Suprapubic skin (tissue), 4 donors: ENCODE measurements around the gene CTNNA2.

Experiments
- POLR2A ChIP-seq, 2 donors: fragments of 450-650 bp; IDR thresholded peaks; one replicate each; pipeline ENCODE4 v1.6.1; 2017; ENCODE audit warnings: antibody characterized with exemption in 2 of 2, mild to moderate bottlenecking in 2 of 2, moderate library complexity in 2 of 2
- POLR2AphosphoS5 ChIP-seq, 3 donors: sonication (generic); formaldehyde crosslinking; IDR thresholded peaks; one replicate each; pipeline ENCODE4 v1.6.1; 2017; ENCODE audit warnings: antibody characterized with exemption in 3 of 3
- TF ChIP-seq, protein P1 (sequence below), 2 donors: fragments of 200-600 bp in 1 of 2; fragments of 450-650 bp in 1 of 2; sonication (generic) in 1 of 2; IDR thresholded peaks; one replicate each; pipeline ENCODE4 v1.5.1; 2016 to 2019; ENCODE audit warnings: antibody characterized with exemption in 2 of 2, mild to moderate bottlenecking in 1 of 2, moderate library complexity in 1 of 2

- TF ChIP-seq POLR2A (IDR thresholded peaks at IDR 0.05) (no peak), POLR2AphosphoS5 (IDR thresholded peaks at IDR 0.05) (no peak)
- TF ChIP-seq, protein P1, sequence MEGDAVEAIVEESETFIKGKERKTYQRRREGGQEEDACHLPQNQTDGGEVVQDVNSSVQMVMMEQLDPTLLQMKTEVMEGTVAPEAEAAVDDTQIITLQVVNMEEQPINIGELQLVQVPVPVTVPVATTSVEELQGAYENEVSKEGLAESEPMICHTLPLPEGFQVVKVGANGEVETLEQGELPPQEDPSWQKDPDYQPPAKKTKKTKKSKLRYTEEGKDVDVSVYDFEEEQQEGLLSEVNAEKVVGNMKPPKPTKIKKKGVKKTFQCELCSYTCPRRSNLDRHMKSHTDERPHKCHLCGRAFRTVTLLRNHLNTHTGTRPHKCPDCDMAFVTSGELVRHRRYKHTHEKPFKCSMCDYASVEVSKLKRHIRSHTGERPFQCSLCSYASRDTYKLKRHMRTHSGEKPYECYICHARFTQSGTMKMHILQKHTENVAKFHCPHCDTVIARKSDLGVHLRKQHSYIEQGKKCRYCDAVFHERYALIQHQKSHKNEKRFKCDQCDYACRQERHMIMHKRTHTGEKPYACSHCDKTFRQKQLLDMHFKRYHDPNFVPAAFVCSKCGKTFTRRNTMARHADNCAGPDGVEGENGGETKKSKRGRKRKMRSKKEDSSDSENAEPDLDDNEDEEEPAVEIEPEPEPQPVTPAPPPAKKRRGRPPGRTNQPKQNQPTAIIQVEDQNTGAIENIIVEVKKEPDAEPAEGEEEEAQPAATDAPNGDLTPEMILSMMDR (IDR thresholded peaks at IDR 0.05), result no peak
Observed at GRCh38 chr2:79716266-79716665, 203.4 kb downstream of the CTNNA2 start.
